Large intestine (tissue), 3 donors: Measurements from ENCODE around the gene AQP7. TPM values are rescaled to one million over a fixed set of nuclear protein-coding genes. Genes with fewer than 3 reads are reported as not detected.

Experiments
- DNase-seq, 2 donors: peaks; one replicate each; pipeline versions ENCODE4 v3.0.0 to v3.0.0-alpha.2; 2013
- H3K27ac ChIP-seq: one replicate; pipeline ENCODE4 v1.5.1; 2013; ENCODE audit warnings: low read length
- H3K27me3 ChIP-seq: 2 replicates; pipeline ENCODE4 v1.6.1; 2013; ENCODE audit warnings: low read length; ENCODE audit not compliant: control insufficient read depth, insufficient read depth
- H3K36me3 ChIP-seq: 2 replicates; pipeline ENCODE4 v1.6.1; 2013; ENCODE audit warnings: low read length; ENCODE audit not compliant: control insufficient read depth, insufficient read depth
- H3K4me1 ChIP-seq: one replicate; pipeline ENCODE4 v1.6.1; 2013; ENCODE audit warnings: low read length; ENCODE audit not compliant: control insufficient read depth, insufficient read depth
- H3K4me3 ChIP-seq: one replicate; pipeline ENCODE4 v1.5.1; 2013; ENCODE audit warnings: low read length
- H3K9me3 ChIP-seq: one replicate; pipeline ENCODE4 v1.6.1; 2013; ENCODE audit warnings: mild to moderate bottlenecking, low read depth, low read length, moderate library complexity; ENCODE audit not compliant: control insufficient read depth
- WGBS: methylation state at CpG from one replicate; pipeline ENCODE4 v1.1.5; 2013; ENCODE audit warnings: low lambda C conversion rate; ENCODE audit not compliant: insufficient coverage; 5-methylcytosine and 5-hydroxymethylcytosine counted together
- polyA plus RNA-seq: library from polyadenylated mRNA; unstranded; fragments of 120-200 nt; gene quantifications from one replicate; pipeline ENCODE4 v1.2.1, GENCODE V29; 2013

Gene AQP7
- polyA plus RNA-seq, 1 donor = 40.9 TPM

- no peaks in the 10 kb centered on the region for H3K27me3 ChIP-seq
- no peak overlapping the region for H3K4me3 ChIP-seq
- H3K4me1 ChIP-seq = no peaks in the 10 kb centered on the region
- no peaks in the 10 kb centered on the region for H3K9me3 ChIP-seq
- no peak for DNase-seq
- WGBS = no CpG with 5 or more reads among the region's 5 CpGs
- H3K27ac ChIP-seq = no peak overlapping the region
- peaks cover 9% of the 10 kb centered on the region for H3K36me3 ChIP-seq
Measured at GRCh38 chr9:33354651-33355211, 47.6 kb downstream of the AQP7 start.

- H3K4me1 ChIP-seq = no peaks in the 10 kb centered on the region
- no peaks in the 10 kb centered on the region for H3K9me3 ChIP-seq
- no peak overlapping the region for H3K27ac ChIP-seq
- WGBS = no CpG with 5 or more reads among the region's 4 CpGs
- no peaks in the 10 kb centered on the region for H3K27me3 ChIP-seq
- no peak for DNase-seq
- H3K4me3 ChIP-seq = no peak overlapping the region
- H3K36me3 ChIP-seq = peaks cover 31% of the 10 kb centered on the region
Measured at GRCh38 chr9:33351547-33351946, 50.8 kb downstream of the AQP7 start.

GRCh38 chr9:33350310-33350709 is 52.1 kb downstream of the AQP7 start:
- peak in 1 of 2 donors; percentile 23 for DNase-seq
- WGBS = 100% methylated on average over 1 of the region's 2 CpGs
- H3K9me3 ChIP-seq = no peaks in the 10 kb centered on the region
- no peaks in the 10 kb centered on the region for H3K4me1 ChIP-seq
- H3K27me3 ChIP-seq = no peaks in the 10 kb centered on the region
- no peak overlapping the region for H3K27ac ChIP-seq
- peaks cover 43% of the 10 kb centered on the region for H3K36me3 ChIP-seq
- no peak overlapping the region for H3K4me3 ChIP-seq

- DNase-seq = no peak
- WGBS = no CpG with 5 or more reads among the region's 2 CpGs
- Histone ChIP-seq H3K4me1 (no peaks in the 10 kb centered on the region), H3K36me3 (peaks cover 43% of the 10 kb centered on the region), H3K4me3 (no peak overlapping the region), H3K9me3 (no peaks in the 10 kb centered on the region), H3K27ac (no peak overlapping the region), H3K27me3 (no peaks in the 10 kb centered on the region)
Measured at GRCh38 chr9:33349743-33350142, 52.6 kb downstream of the AQP7 start.

GRCh38 chr9:33348998-33349397 is 53.4 kb downstream of the AQP7 start:
- Histone ChIP-seq H3K36me3 (peaks cover 44% of the 10 kb centered on the region), H3K9me3 (no peaks in the 10 kb centered on the region), H3K4me3 (no peak overlapping the region), H3K27ac (no peak overlapping the region), H3K4me1 (no peaks in the 10 kb centered on the region), H3K27me3 (no peaks in the 10 kb centered on the region)
- DNase-seq = no peak
- no CpG with 5 or more reads among the region's 4 CpGs for WGBS

GRCh38 chr9:33346564-33346963 is 55.8 kb downstream of the AQP7 start:
- 100% methylated on average over 2 of the region's 4 CpGs for WGBS
- H3K4me1 ChIP-seq = no peaks in the 10 kb centered on the region
- peaks cover 56% of the 10 kb centered on the region for H3K36me3 ChIP-seq
- H3K4me3 ChIP-seq = no peak overlapping the region
- no peaks in the 10 kb centered on the region for H3K9me3 ChIP-seq
- no peak overlapping the region for H3K27ac ChIP-seq
- H3K27me3 ChIP-seq = no peaks in the 10 kb centered on the region
- no peak for DNase-seq

GRCh38 chr9:33344145-33344544 is 58.2 kb downstream of the AQP7 start:
- H3K36me3 ChIP-seq = peaks cover 75% of the 10 kb centered on the region
- H3K27me3 ChIP-seq = no peaks in the 10 kb centered on the region
- no peaks in the 10 kb centered on the region for H3K4me1 ChIP-seq
- no peak overlapping the region for H3K4me3 ChIP-seq
- H3K9me3 ChIP-seq = peaks cover 9% of the 10 kb centered on the region
- no peak overlapping the region for H3K27ac ChIP-seq
- DNase-seq = no peak
- WGBS = 67% methylated on average over 1 of the region's 3 CpGs

GRCh38 chr9:33341182-33341581 is 61.2 kb downstream of the AQP7 start:
- H3K4me1 ChIP-seq = no peaks in the 10 kb centered on the region
- H3K27me3 ChIP-seq = no peaks in the 10 kb centered on the region
- no CpG with 5 or more reads among the region's 3 CpGs for WGBS
- H3K36me3 ChIP-seq = peaks cover 67% of the 10 kb centered on the region
- H3K9me3 ChIP-seq = peaks cover 9% of the 10 kb centered on the region
- H3K27ac ChIP-seq = no peak overlapping the region
- no peak for DNase-seq
- H3K4me3 ChIP-seq = no peak overlapping the region

- H3K4me3 ChIP-seq = no peak overlapping the region
- H3K27ac ChIP-seq = no peak overlapping the region
- H3K9me3 ChIP-seq = peaks cover 9% of the 10 kb centered on the region
- whole genome bisulfite sequencing = no CpG with 5 or more reads among the region's 3 CpGs
- H3K36me3 ChIP-seq = peaks cover 59% of the 10 kb centered on the region
- no peaks in the 10 kb centered on the region for H3K27me3 ChIP-seq
- no peaks in the 10 kb centered on the region for H3K4me1 ChIP-seq
- DNase-seq = no peak
Measured at GRCh38 chr9:33340186-33340585, 62.2 kb downstream of the AQP7 start.
